SK-N-SH (cell line): ENCODE measurements around the gene HINFP. TPM values are rescaled to one million over a fixed set of nuclear protein-coding genes. Genes with fewer than 3 reads are reported as not detected.

Experiments
- CTCF ChIA-PET: fragments of 300-600, 350-600 bp; formaldehyde crosslinking; extraction: SDS; loops from one replicate; lab custom pipeline; 2021; lab: Yijun Ruan, JAX
- POLR2A ChIA-PET: fragments of 350-600 bp; sonication (Branson Sonifier 250); formaldehyde crosslinking; extraction: SDS; loops from one replicate; lab custom pipeline; 2020; ENCODE audit warnings: antibody characterized with exemption, inconsistent platforms; lab: Yijun Ruan, JAX
- DNase-seq: peaks from one replicate; pipeline ENCODE4 v3.0.0; 2012
- H2AFZ ChIP-seq: fragments of 200-600 bp; sonication (generic); 2 replicates; pipeline ENCODE4 v1.8.1; 2016; ENCODE audit warnings: antibody characterized with exemption, mild to moderate bottlenecking, low read depth
- H3F3A ChIP-seq: fragments of 200-600 bp; sonication (generic); replicated peaks from 2 replicates; pipeline ENCODE3; 2016; ENCODE audit warnings: antibody characterized with exemption, mild to moderate bottlenecking; ENCODE audit not compliant: insufficient read depth
- H3K27ac ChIP-seq, 2 experiments: fragments of 200-500 bp in 1 of 2; fragments of 200-600 bp in 1 of 2; sonication (Bioruptor generic) in 1 of 2; sonication (generic), shearing (Covaris generic) in 1 of 2; 2 replicates each; pipeline versions ENCODE4 v1.5.1 to v1.6.1; 2014 to 2016; ENCODE audit warnings: low read depth in 2 of 2, inconsistent platforms in 1 of 2, low read length in 1 of 2, mild to moderate bottlenecking in 1 of 2, mixed read lengths in 1 of 2
- H3K27me3 ChIP-seq: fragments of 200-600 bp; sonication (generic), shearing (Covaris generic); 2 replicates; pipeline ENCODE4 v1.6.1; 2016; ENCODE audit warnings: mixed run types; ENCODE audit not compliant: insufficient read depth
- H3K36me3 ChIP-seq, 2 experiments: fragments of 200-500 bp in 1 of 2; fragments of 200-600 bp in 1 of 2; sonication (Bioruptor generic) in 1 of 2; sonication (generic) in 1 of 2; replicated peaks in 1 of 2; 2 replicates each; pipeline versions ENCODE3 to v1.5.1; 2014 to 2016; ENCODE audit warnings: low read length in 1 of 2, mild to moderate bottlenecking in 1 of 2; ENCODE audit not compliant: insufficient read depth in 2 of 2, control insufficient read depth in 1 of 2
- H3K4me1 ChIP-seq, 2 experiments: fragments of 200-500 bp in 1 of 2; fragments of 200-600 bp in 1 of 2; sonication (Bioruptor generic) in 1 of 2; sonication (generic), shearing (Covaris generic) in 1 of 2; 2 replicates each; pipeline versions ENCODE4 v1.5.1 to v1.6.1; 2014 to 2016; ENCODE audit warnings: low read depth in 1 of 2, low read length in 1 of 2, mixed run types in 1 of 2; ENCODE audit not compliant: insufficient read depth in 2 of 2, control insufficient read depth in 1 of 2
- H3K4me2 ChIP-seq: fragments of 200-600 bp; sonication (generic), shearing (Covaris generic); 2 replicates; pipeline ENCODE4 v1.6.1; 2017; ENCODE audit warnings: mixed run types
- H3K4me3 ChIP-seq, 2 experiments: fragments of 200-500 bp in 1 of 2; fragments of 200-600 bp in 1 of 2; sonication (Bioruptor generic) in 1 of 2; sonication (generic), shearing (Covaris generic) in 1 of 2; 2 replicates each; pipeline versions ENCODE4 v1.5.1 to v1.8.1; 2014 to 2016; ENCODE audit warnings: low read depth in 2 of 2, inconsistent platforms in 1 of 2, low read length in 1 of 2, mild to moderate bottlenecking in 1 of 2, mixed read lengths in 1 of 2, moderate library complexity in 1 of 2
- H3K79me2 ChIP-seq: fragments of 200-600 bp; sonication (generic); 2 replicates; pipeline ENCODE4 v1.8.1; 2017; ENCODE audit warnings: mild to moderate bottlenecking; ENCODE audit not compliant: insufficient read depth
- H3K9ac ChIP-seq: fragments of 200-600 bp; sonication (generic); 2 replicates; pipeline ENCODE4 v1.6.1; 2017; ENCODE audit warnings: mixed run types
- H3K9me2 ChIP-seq: fragments of 200-600 bp; sonication (generic); 2 replicates; pipeline ENCODE4 v1.6.1; 2017; ENCODE audit warnings: mixed run types
- H3K9me3 ChIP-seq: fragments of 200-600 bp; sonication (generic); 2 replicates; pipeline ENCODE4 v1.6.1; 2017; ENCODE audit warnings: mixed run types, mild to moderate bottlenecking, moderate library complexity
- H4K20me1 ChIP-seq: fragments of 200-600 bp; sonication (generic); 2 replicates; pipeline ENCODE4 v1.6.1; 2017; ENCODE audit warnings: mild to moderate bottlenecking, mixed run types; ENCODE audit not compliant: insufficient read depth
- CTCF ChIP-seq: fragments of 200-600 bp; sonication (generic); IDR thresholded peaks from 2 replicates; pipeline ENCODE4 v1.6.1; 2017; ENCODE audit warnings: antibody characterized with exemption, mild to moderate bottlenecking, moderate library complexity
- EZH2phosphoT487 ChIP-seq: fragments of 200-600 bp; sonication (generic); IDR thresholded peaks from 2 replicates; pipeline ENCODE4 v1.6.1; 2017; ENCODE audit warnings: low read depth, mixed run types, mild to moderate bottlenecking, antibody characterized with exemption, moderate library complexity, borderline replicate concordance
- FOSL2 ChIP-seq: IDR thresholded peaks from 2 replicates; pipeline ENCODE4 v1.4.0; 2012; ENCODE audit warnings: low read depth, mild to moderate bottlenecking, moderate library complexity, borderline replicate concordance
- FOXM1 ChIP-seq: IDR thresholded peaks from 2 replicates; pipeline ENCODE4 v1.4.0; 2012; ENCODE audit warnings: low read depth, mild to moderate bottlenecking
- GABPA ChIP-seq: IDR thresholded peaks from 2 replicates; pipeline ENCODE4 v1.4.0; 2012; ENCODE audit warnings: low read depth, mild to moderate bottlenecking
- GATA2 ChIP-seq: sonication (generic); formaldehyde crosslinking; IDR thresholded peaks from 2 replicates; pipeline ENCODE4 v1.5.0; 2020; ENCODE audit warnings: mild to moderate bottlenecking, missing genetic modification reagents
- IRF3 ChIP-seq: fragments of 150-350 bp; IDR thresholded peaks from 2 replicates; pipeline ENCODE4 v1.6.1; 2016; ENCODE audit warnings: mild to moderate bottlenecking, low read depth, low read length
- JUND ChIP-seq: IDR thresholded peaks from 2 replicates; pipeline ENCODE4 v1.4.0; 2012
- MXI1 ChIP-seq: IDR thresholded peaks from 2 replicates; pipeline ENCODE4 v1.6.1; 2012; ENCODE audit warnings: mild to moderate bottlenecking, low read depth, low read length, improper control_type of control experiment
- NRF1 ChIP-seq: IDR thresholded peaks from 2 replicates; pipeline ENCODE4 v1.6.1; 2012; ENCODE audit warnings: low read depth, mild to moderate bottlenecking, low read length
- PBX3 ChIP-seq: IDR thresholded peaks from 2 replicates; pipeline ENCODE4; 2012
- POLR2AphosphoS5 ChIP-seq: IDR thresholded peaks from 2 replicates; pipeline ENCODE4 v1.6.1; 2012; ENCODE audit warnings: low read depth, low read length
- RAD21 ChIP-seq: IDR thresholded peaks from 2 replicates; pipeline ENCODE4 v1.6.1; 2012; ENCODE audit warnings: mild to moderate bottlenecking, low read length
- RXRA ChIP-seq: IDR thresholded peaks from 2 replicates; pipeline ENCODE4 v1.4.0; 2012; ENCODE audit warnings: low read depth, mild to moderate bottlenecking, borderline replicate concordance
- SIN3A ChIP-seq: IDR thresholded peaks from 2 replicates; pipeline ENCODE4 v1.6.1; 2012; ENCODE audit warnings: low read depth, mild to moderate bottlenecking, low read length, moderate library complexity, borderline replicate concordance
- TAF1 ChIP-seq: IDR thresholded peaks from 2 replicates; pipeline ENCODE4 v1.6.1; 2012; ENCODE audit warnings: low read depth, mild to moderate bottlenecking, low read length, moderate library complexity, borderline replicate concordance
- TEAD4 ChIP-seq: IDR thresholded peaks from 2 replicates; pipeline ENCODE4 v1.4.0; 2012; ENCODE audit warnings: mild to moderate bottlenecking, borderline replicate concordance; ENCODE audit not compliant: insufficient read depth
- USF1 ChIP-seq: IDR thresholded peaks from 2 replicates; pipeline ENCODE4 v1.4.0; 2012; ENCODE audit warnings: low read depth, borderline replicate concordance
- WGBS: methylation state at CpG from one replicate; pipeline ENCODE4 v1.1.6; 2017; ENCODE audit warnings: low lambda C conversion rate; 5-methylcytosine and 5-hydroxymethylcytosine counted together
- polyA plus RNA-seq, 3 experiments: library from polyadenylated mRNA; depleted of rRNA; stranded (reverse); fragments of >200 nt; gene quantifications; 2 replicates each; pipeline ENCODE4 v1.2.3, GENCODE V29; 2012

HINFP gene
- polyA plus RNA-seq, 1 of the 3 experiments (the other 2 are of a cell fraction) = 21.8 TPM

GRCh38 chr11:119126675-119127268 lies 5.4 kb downstream of the HINFP start:
- no peak overlapping the region for H3K9ac ChIP-seq
- H3K27ac ChIP-seq = no peak overlapping the region
- no peak overlapping the region for H3K4me2 ChIP-seq
- ChIA-PET POLR2A (no interaction called here), CTCF (interaction anchor here (0.8 to 1.9 kb wide), 4 partner anchors 19 to 197 kb away, joined by 3 to 8 read pairs (median 3); partner anchors contain the start of gene DPAGT1)
- H3K36me3 ChIP-seq = peaks cover 24 to 25% of the 10 kb centered on the region in 2 experiments
- H2AFZ ChIP-seq = no peak overlapping the region
- H3K79me2 ChIP-seq = peaks cover 42% of the 10 kb centered on the region
- no peaks in the 10 kb centered on the region for H3K27me3 ChIP-seq
- H3K9me3 ChIP-seq = no peaks in the 10 kb centered on the region
- TF ChIP-seq SIN3A (no peak), PBX3 (no peak), GABPA (no peak), FOSL2 (no peak), RXRA (no peak)
- no peaks in the 10 kb centered on the region for H4K20me1 ChIP-seq
- DNase-seq = no peak
- H3F3A ChIP-seq = no peaks in the 10 kb centered on the region
- 82% methylated on average over 5 of the region's 5 CpGs for WGBS
- H3K4me3 ChIP-seq = no peak overlapping the region
- no peaks in the 10 kb centered on the region for H3K9me2 ChIP-seq
- H3K4me1 ChIP-seq = peaks cover 7% of the 10 kb centered on the region in 2 experiments; a peak in 2 of 4 replicates

GRCh38 chr11:119130662-119131061 lies 9.3 kb downstream of the HINFP start:
- POLR2A ChIA-PET = no interaction called here
- no peaks in the 10 kb centered on the region for H3K9me2 ChIP-seq
- H4K20me1 ChIP-seq = no peaks in the 10 kb centered on the region
- WGBS = 86% methylated on average over 1 of the region's 3 CpGs
- H2AFZ ChIP-seq = no peak overlapping the region
- DNase-seq = no peak
- no peak overlapping the region for H3K27ac ChIP-seq
- H3K4me1 ChIP-seq = no peaks in the 10 kb centered on the region
- H3K4me2 ChIP-seq = no peak overlapping the region
- H3K9ac ChIP-seq = no peak overlapping the region
- no peaks in the 10 kb centered on the region for H3F3A ChIP-seq
- H3K36me3 ChIP-seq = peaks cover 27 to 45% of the 10 kb centered on the region in 2 experiments
- no peaks in the 10 kb centered on the region for H3K9me3 ChIP-seq
- CTCF ChIA-PET = interaction anchor here (0.8 to 1.5 kb wide), 3 partner anchors 36 to 193 kb away, joined by 3 to 4 read pairs (median 3); no protein-coding TSS in a partner anchor
- H3K4me3 ChIP-seq = no peak overlapping the region
- peaks cover 6% of the 10 kb centered on the region for H3K79me2 ChIP-seq
- H3K27me3 ChIP-seq = no peaks in the 10 kb centered on the region
- no peak for TF ChIP-seq IRF3
- no peak for TF ChIP-seq EZH2phosphoT487
- TF ChIP-seq SIN3A = no peak
- no peak for TF ChIP-seq RAD21
- no peak for TF ChIP-seq TEAD4
- no peak for TF ChIP-seq FOXM1
- TF ChIP-seq USF1 = no peak
- no peak for TF ChIP-seq PBX3
- no peak for TF ChIP-seq JUND
- TF ChIP-seq RXRA = no peak
- TF ChIP-seq MXI1 = no peak
- no peak for TF ChIP-seq NRF1
- TF ChIP-seq TAF1 = no peak
- no peak for TF ChIP-seq CTCF
- no peak for TF ChIP-seq POLR2AphosphoS5
- TF ChIP-seq GATA2 = no peak
